HAP-1 (cell line): ENCODE results near the gene FAM50A.

ENCODE experiments used
- DNase-seq, 2 experiments: peaks; one replicate each; pipeline ENCODE4 v3.0.0-alpha.2; 2016 to 2020; ENCODE audit warnings: low spot score in 2 of 2
- H3K27me3 ChIP-seq: fragments of 250-450 bp; sonication (Bioruptor Pico); 2 replicates; pipeline ENCODE4 v1.5.1; 2020; ENCODE audit warnings: low read depth, mild to moderate bottlenecking, moderate library complexity
- H3K36me3 ChIP-seq: fragments of 250-450 bp; sonication (Bioruptor Pico); replicated peaks from 2 replicates; pipeline ENCODE4 v1.5.1; 2020; ENCODE audit warnings: mild to moderate bottlenecking
- H3K4me1 ChIP-seq: fragments of 250-450 bp; sonication (Bioruptor Pico); 2 replicates; pipeline ENCODE4 v1.5.1; 2020; ENCODE audit warnings: mild to moderate bottlenecking
- H3K4me3 ChIP-seq: fragments of 250-450 bp; sonication (Bioruptor Pico); 2 replicates; pipeline ENCODE4 v1.5.1; 2020; ENCODE audit warnings: mild to moderate bottlenecking, moderate library complexity
- H3K9me3 ChIP-seq: fragments of 250-450 bp; sonication (Bioruptor Pico); 2 replicates; pipeline ENCODE4 v1.5.1; 2020; ENCODE audit warnings: mild to moderate bottlenecking, moderate library complexity
- in situ Hi-C: fragments of 300-500 bp; cut with MboI; formaldehyde crosslinking; loops from 3 replicates; pipeline ENCODE4 v1.14.3; 2020; ENCODE audit warnings: low sequenced_read_pairs, inconsistent platforms, mixed read lengths

The FAM50A gene

GRCh38 chrX:154439841-154440240 lies 4.1 kb upstream of the FAM50A start:
- peaks cover 64% of the 10 kb centered on the region for H3K36me3 ChIP-seq
- no peak for DNase-seq

GRCh38 chrX:154440623-154441357 lies 3.2 kb upstream of the FAM50A start:
- Histone ChIP-seq H3K27me3 (no peaks in the 10 kb centered on the region), H3K4me1 (peaks cover 16% of the 10 kb centered on the region), H3K4me3 (no peak overlapping the region), H3K9me3 (no peaks in the 10 kb centered on the region), H3K36me3 (peaks cover 59% of the 10 kb centered on the region)
- DNase-seq, result no peak
- in situ Hi-C loops, result no loop called here

More at GRCh38 chrX:154439841-154440240, 4.1 kb upstream of the FAM50A start:
- no peaks in the 10 kb centered on the region for H3K9me3 ChIP-seq
- no peak overlapping the region for H3K4me3 ChIP-seq
- in situ Hi-C loops, result no loop called here
- peaks cover 13% of the 10 kb centered on the region for H3K4me1 ChIP-seq
- H3K27me3 ChIP-seq, result no peaks in the 10 kb centered on the region

- Histone ChIP-seq H3K4me1 (peaks cover 11% of the 10 kb centered on the region), H3K4me3 (no peak overlapping the region), H3K9me3 (no peaks in the 10 kb centered on the region), H3K27me3 (no peaks in the 10 kb centered on the region), H3K36me3 (peaks cover 60% of the 10 kb centered on the region)
- DNase-seq, result no peak
- in situ Hi-C loops, result no loop called here
These were observed 2.4 kb upstream of the FAM50A start for GRCh38 chrX:154441564-154441963.

- Histone ChIP-seq H3K36me3 (peaks cover 66% of the 10 kb centered on the region), H3K27me3 (no peaks in the 10 kb centered on the region), H3K9me3 (no peaks in the 10 kb centered on the region), H3K4me3 (no peak overlapping the region), H3K4me1 (peaks cover 11% of the 10 kb centered on the region)
- in situ Hi-C loops, result no loop called here
- no peak for DNase-seq
These were observed 1.8 kb upstream of the FAM50A start for GRCh38 chrX:154441984-154442707.

DNA sequence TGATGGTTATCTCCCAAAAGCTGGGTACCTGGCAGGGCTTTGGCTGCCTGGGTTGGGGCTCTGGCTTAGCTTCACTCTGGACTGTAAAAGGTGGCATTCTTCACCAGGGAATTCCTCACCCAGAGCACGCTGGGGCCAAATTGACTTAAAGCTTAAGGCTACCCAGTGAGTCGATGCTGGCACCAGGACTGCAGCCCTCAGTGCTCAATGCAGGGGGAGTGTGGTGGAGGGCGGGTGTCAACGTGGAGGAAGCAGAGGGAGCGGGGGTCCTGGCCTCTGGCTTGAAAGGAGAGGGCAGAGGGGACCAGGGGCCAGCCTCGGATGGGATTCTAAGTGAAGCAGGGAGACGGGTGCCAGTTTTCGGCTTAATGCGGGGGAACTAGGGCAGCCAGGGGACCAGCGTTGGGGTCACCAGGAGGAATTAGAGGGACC lies 446 bp upstream of the FAM50A start:
- in situ Hi-C loops, result no loop called here
- Histone ChIP-seq H3K9me3 (no peaks in the 10 kb centered on the region), H3K4me1 (peaks cover 11% of the 10 kb centered on the region), H3K36me3 (peaks cover 71% of the 10 kb centered on the region), H3K4me3 (peak overlapping the region; percentile 30), H3K27me3 (no peaks in the 10 kb centered on the region)
- DNase-seq, result no peak

DNA sequence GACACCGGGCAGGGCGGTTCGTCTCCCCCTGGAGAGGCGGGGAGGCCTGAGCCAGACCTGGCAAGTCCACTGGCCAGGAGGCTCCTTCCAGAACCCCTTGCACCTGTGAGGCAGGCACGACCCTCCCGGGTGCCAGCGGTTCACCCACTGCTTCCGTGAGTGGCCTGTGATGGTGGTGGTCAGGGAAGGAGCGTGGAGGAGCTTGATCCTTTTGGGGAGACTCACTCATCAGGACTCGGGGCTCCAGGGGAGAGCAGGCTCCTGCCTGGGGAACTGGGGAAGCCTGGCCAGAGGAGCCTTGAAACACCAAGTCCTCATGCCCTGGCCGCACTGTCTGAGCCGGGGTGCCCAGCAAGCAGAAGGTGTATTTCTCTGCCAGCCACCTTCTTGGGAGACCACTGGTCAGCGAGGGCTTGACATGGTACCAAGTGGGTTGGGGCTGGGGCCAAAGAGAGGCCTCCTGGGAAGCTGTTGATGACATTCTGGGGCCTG lies 860 bp downstream of the FAM50A start:
- no peak for DNase-seq
- Histone ChIP-seq H3K4me3 (peak overlapping the region; percentile 62), H3K4me1 (peaks cover 11% of the 10 kb centered on the region), H3K9me3 (no peaks in the 10 kb centered on the region), H3K27me3 (no peaks in the 10 kb centered on the region), H3K36me3 (peaks cover 71% of the 10 kb centered on the region)
- in situ Hi-C loops, result no loop called here

DNA sequence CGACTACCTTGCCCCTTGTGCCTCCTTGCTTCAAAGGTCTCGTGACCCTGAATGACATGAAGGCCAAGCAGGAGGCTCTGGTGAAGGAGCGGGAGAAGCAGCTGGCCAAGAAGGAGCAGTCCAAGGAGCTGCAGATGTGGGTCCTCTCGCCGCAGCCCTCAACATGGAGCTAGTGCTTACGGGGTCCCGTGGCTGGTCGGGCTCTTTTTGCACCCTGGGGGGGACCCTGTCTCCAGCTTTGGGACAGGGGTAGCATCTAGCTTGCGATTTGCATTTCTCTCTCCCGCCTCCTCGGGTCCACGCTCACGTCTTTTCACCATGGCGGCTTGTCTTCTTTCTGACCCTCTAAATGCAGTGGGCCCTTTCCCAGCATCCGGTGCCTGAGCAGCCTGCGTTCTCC lies 1.8 kb downstream of the FAM50A start:
- H3K9me3 ChIP-seq, result no peaks in the 10 kb centered on the region
- H3K4me1 ChIP-seq, result peaks cover 11% of the 10 kb centered on the region
- H3K4me3 ChIP-seq, result no peak overlapping the region
- in situ Hi-C loops, result no loop called here
- H3K36me3 ChIP-seq, result peaks cover 73% of the 10 kb centered on the region
- no peak for DNase-seq
- H3K27me3 ChIP-seq, result no peaks in the 10 kb centered on the region

GRCh38 chrX:154446430-154446829 lies 2.5 kb downstream of the FAM50A start:
- Histone ChIP-seq H3K27me3 (no peaks in the 10 kb centered on the region), H3K36me3 (peaks cover 74% of the 10 kb centered on the region), H3K4me1 (peaks cover 11% of the 10 kb centered on the region), H3K9me3 (no peaks in the 10 kb centered on the region), H3K4me3 (no peak overlapping the region)
- in situ Hi-C loops, result no loop called here
- no peak for DNase-seq

GRCh38 chrX:154448484-154448883 lies 4.5 kb downstream of the FAM50A start:
- Histone ChIP-seq H3K4me3 (no peak overlapping the region), H3K9me3 (no peaks in the 10 kb centered on the region), H3K36me3 (peaks cover 57% of the 10 kb centered on the region), H3K4me1 (peaks cover 8% of the 10 kb centered on the region), H3K27me3 (no peaks in the 10 kb centered on the region)
- DNase-seq, result no peak
- in situ Hi-C loops, result no loop called here

DNA sequence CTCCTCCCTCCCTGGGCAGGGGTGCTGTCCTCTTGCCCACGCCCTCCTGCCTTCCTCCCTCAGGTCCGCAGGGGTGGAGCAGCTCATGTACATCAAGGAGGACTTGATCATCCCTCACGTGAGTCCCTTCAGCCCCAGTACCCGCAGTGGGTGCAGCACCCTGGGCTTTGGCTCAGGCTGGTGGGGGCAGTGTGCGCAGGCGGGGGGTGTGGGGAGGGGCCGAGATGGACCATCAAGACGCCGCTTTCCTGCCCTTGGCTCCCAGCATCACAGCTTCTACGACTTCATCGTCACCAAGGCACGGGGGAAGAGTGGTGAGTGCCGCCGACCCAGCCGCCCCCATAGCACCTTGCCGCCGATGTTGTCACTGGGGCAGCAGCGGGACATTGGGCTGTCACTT lies 5.7 kb downstream of the FAM50A start:
- no peaks in the 10 kb centered on the region for H3K27me3 ChIP-seq
- in situ Hi-C loops, result no loop called here
- H3K9me3 ChIP-seq, result no peaks in the 10 kb centered on the region
- no peak overlapping the region for H3K4me3 ChIP-seq
- H3K36me3 ChIP-seq, result peaks cover 56% of the 10 kb centered on the region
- no peak for DNase-seq
- H3K4me1 ChIP-seq, result peaks cover 5% of the 10 kb centered on the region

DNA sequence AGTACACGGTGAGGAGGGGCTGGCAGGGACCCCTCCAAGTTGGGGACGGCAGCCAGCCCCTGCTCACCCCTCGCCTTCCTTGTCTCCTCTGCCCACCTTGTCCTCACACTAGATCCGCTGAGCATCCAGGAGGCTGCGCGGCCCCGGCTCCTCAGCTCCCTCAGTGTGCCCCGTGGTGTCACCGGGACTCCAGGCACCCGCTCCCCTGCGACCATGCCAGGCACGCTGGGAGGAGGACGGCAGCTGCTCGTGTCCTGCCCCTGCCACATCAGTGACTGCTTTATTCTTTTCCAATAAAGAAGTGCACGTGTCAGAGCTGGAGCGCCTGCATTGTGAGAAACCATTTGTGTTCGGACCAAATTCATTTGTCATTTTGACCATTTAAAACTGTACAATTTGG lies 6.4 kb downstream of the FAM50A start:
- Histone ChIP-seq H3K4me1 (no peaks in the 10 kb centered on the region), H3K9me3 (no peaks in the 10 kb centered on the region), H3K4me3 (no peak overlapping the region), H3K27me3 (no peaks in the 10 kb centered on the region), H3K36me3 (peaks cover 56% of the 10 kb centered on the region)
- in situ Hi-C loops, result no loop called here
- no peak for DNase-seq

- H3K27me3 ChIP-seq, result no peaks in the 10 kb centered on the region
- H3K4me3 ChIP-seq, result no peak overlapping the region
- no peak for DNase-seq
- in situ Hi-C loops, result no loop called here
- no peaks in the 10 kb centered on the region for H3K9me3 ChIP-seq
- peaks cover 31% of the 10 kb centered on the region for H3K36me3 ChIP-seq
- H3K4me1 ChIP-seq, result peaks cover 4% of the 10 kb centered on the region; the same call in 1 of the 2 replicates
These were observed 8.9 kb downstream of the FAM50A start for GRCh38 chrX:154452823-154453222.

GRCh38 chrX:154457491-154458115 lies 13.7 kb downstream of the FAM50A start:
- H3K4me3 ChIP-seq, result peak overlapping the region; percentile 43
- in situ Hi-C loops, result no loop called here
- peak; percentile 34 to 79 for DNase-seq
- no peaks in the 10 kb centered on the region for H3K27me3 ChIP-seq
- peaks cover 10% of the 10 kb centered on the region for H3K4me1 ChIP-seq
- peaks cover 24% of the 10 kb centered on the region for H3K36me3 ChIP-seq
- no peaks in the 10 kb centered on the region for H3K9me3 ChIP-seq
